SHP77 treated with DMSO at 0.1 percent for 48 hours (cell line): Measurements from ENCODE around the gene S1PR4.

Experiments used
- DNase-seq: peaks from one replicate; lab custom pipeline; 2025; lab: John Stamatoyannopoulos, UW

The S1PR4 gene, protein sequence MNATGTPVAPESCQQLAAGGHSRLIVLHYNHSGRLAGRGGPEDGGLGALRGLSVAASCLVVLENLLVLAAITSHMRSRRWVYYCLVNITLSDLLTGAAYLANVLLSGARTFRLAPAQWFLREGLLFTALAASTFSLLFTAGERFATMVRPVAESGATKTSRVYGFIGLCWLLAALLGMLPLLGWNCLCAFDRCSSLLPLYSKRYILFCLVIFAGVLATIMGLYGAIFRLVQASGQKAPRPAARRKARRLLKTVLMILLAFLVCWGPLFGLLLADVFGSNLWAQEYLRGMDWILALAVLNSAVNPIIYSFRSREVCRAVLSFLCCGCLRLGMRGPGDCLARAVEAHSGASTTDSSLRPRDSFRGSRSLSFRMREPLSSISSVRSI

GRCh38 chr19:3178377-3178972 lies at the start of gene S1PR4:
S1PR4 (plus strand) TSS chr19:3178769; CDS start chr19:3178793, 24 bp downstream.
- no peak for DNase-seq

DNA sequence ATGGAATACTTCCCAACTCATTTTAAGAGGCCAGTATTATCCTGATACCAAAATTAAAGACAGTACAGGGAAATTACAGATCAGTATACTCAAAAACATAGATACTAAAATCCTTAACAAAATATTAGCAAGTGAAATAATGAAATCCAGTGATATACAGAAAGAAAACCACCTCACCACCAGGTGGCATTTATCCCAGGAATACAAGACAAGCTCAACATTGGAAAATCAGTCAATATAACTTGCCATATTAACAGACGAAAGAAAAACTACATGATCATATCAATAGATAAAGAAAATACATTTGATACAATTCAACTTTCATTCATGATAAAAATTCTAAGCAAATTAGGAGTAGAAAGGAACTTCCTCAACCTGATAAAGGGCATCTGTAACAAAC lies 49.5 kb upstream of the S1PR4 start:
- DNase-seq, result peak; percentile 39

GRCh38 chr19:3131168-3131567 lies 47.4 kb upstream of the S1PR4 start:
- no peak for DNase-seq

DNA sequence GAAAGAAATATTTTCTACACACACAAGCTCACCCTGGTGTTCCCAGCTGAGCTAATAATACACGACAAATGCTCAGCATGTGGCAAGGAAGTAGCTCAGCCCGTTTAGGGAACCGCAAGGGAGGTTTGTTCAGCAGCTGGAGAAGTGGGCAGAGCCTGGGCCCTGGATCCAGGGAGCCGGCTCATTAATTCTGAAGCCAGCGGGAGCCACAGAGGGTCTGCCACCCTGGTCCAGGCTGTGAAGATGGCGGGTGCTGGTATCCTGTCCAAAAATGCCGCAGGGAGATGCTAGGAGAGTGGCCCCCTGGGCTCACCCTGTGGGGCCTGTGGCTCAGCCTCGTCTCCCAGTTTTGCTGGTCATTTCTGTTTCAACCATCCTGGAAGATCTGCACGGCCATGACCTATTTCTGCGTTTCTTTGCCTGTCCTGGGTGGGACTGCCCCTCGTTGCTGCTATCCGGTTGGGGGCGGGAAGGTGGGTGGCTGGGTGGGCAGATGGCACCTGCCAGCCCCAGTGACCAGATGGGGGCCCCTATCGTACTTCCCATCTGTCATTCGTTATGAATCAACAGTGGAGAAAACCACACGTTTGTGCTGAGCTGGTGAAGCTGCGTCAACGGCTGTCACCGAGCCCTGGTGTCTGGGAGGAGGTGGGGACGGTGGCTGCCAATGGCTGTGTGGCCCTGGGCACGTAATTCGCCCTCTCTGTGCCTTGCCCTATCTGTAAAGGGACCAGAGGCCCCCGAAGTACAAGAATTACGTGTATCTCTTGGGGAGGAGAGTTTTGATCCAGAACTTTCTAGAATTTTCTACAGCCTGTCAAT lies 45.4 kb upstream of the S1PR4 start:
- DNase-seq, result peak; percentile 35

DNA sequence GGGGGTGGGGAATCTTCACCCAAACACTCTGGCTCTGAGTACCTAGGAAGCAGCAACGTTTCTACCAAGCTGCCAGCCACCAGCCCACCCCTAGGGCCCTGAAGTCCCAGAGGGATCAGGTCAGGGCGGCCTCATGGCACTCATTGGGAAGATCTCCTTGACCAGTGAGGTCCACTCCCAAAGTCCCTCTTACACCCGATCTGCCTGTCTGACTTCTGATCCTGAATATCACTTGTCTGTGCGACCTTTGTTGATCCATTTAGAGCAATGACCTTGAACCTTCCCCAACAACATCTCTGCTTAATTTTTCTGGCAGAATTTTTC lies 44.8 kb upstream of the S1PR4 start:
- DNase-seq, result no peak

DNA sequence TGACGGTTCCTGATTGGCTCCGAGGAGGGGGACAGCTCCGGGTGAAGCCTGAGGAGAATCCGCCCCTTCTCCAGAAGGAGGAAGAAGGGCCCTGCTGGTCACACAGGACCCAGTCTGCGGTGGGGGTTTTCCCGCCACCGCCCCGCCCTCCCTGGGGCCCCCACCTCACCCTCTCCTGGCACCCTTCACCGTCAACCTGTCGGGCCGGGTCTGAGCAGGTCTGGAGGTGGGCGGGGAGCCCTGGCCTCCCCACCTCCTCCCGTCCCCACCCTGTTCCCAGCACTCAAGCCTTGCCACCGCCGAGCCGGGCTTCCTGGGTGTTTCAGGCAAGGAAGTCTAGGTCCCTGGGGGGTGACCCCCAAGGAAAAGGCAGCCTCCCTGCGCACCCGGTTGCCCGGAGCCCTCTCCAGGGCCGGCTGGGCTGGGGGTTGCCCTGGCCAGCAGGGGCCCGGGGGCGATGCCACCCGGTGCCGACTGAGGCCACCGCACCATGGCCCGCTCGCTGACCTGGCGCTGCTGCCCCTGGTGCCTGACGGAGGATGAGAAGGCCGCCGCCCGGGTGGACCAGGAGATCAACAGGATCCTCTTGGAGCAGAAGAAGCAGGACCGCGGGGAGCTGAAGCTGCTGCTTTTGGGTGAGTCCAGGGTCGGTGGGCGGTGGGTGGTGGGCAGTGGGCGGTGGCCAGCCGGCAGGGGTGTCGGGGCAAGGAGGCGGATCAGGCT lies 42.4 kb upstream of the S1PR4 start, which contains the start of gene GNA15:
Gene GNA15 (plus strand): TSS at position 73 of the 723 bp plus-strand sequence. CDS start 418 bp downstream, at position 491.
- DNase-seq, result no peak

DNA sequence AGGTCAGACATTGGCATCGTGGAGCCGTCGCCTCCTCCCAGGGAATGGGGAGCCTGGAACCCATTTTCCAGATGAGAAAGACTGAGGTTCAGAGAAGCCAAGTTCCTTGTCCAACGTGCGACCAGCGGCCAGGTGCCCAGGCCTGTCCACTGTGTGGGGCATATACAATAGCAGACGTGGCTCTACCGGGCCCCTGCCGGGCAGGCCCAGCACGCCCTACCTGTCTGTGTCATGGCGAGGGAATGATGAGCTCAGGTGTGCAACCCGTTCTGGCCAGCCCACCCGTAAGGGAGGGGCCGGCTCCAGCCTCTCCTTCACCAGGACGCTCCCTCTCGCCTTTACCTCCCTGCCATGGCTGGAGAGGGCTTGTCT lies 41.9 kb upstream of the S1PR4 start:
- DNase-seq, result no peak

- no peak for DNase-seq
Measured at GRCh38 chr19:3137119-3137518, 41.5 kb upstream of the S1PR4 start.

DNA sequence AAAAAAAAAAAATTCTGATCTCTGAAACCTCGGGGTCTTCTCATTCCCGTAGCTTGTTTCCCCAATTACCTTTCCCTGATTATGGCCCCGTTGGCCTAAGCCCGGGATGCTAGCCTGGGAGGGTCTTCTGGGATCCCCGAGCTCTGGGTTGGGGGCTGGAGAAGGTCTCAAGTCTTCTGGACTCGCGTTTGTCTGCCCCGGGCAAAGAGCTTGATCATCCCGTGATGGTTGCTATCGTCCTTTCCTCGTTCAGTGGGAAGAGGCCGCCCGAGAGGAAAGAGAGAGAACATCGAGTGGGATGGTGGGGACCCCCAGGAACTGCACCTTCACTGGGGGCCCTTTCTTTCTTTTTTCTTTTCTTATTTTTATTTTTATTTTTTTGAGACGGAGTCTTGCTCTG lies 40.3 kb upstream of the S1PR4 start:
- no peak for DNase-seq

GRCh38 chr19:3140667-3141038 lies 37.9 kb upstream of the S1PR4 start:
- no peak for DNase-seq

- no peak for DNase-seq
Measured at GRCh38 chr19:3142292-3142670, 36.3 kb upstream of the S1PR4 start.

DNA sequence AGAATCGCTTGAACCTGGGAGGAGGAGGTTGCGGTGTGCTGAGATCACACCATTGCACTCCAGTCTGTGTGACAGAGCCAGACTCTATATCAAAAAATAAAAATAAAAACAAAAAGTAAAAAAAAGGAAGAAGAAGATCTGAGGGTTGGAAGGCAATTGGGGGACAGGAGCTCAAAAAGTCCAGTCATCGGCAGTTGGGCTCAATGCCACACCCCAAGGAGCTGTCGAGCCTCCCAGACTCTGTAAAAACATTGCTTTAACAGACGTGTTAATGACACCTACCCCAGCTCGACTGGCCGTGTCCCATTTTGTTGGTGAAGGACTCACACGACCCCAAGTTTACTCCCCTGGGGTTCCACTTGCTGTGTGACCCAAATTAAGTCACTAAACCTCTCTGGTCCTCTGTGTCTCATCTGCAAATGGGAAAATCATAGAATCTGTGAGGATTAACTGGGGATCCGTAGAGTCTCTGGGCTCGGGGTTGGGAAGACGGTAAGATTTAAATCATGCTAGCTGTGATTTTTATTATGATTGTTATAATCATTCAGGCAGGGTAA lies 35.7 kb upstream of the S1PR4 start:
- no peak for DNase-seq

- DNase-seq, result no peak
Measured at GRCh38 chr19:3145909-3146676, 32.5 kb upstream of the S1PR4 start.

- DNase-seq, result no peak
Measured at GRCh38 chr19:3146677-3147100, 31.9 kb upstream of the S1PR4 start.

DNA sequence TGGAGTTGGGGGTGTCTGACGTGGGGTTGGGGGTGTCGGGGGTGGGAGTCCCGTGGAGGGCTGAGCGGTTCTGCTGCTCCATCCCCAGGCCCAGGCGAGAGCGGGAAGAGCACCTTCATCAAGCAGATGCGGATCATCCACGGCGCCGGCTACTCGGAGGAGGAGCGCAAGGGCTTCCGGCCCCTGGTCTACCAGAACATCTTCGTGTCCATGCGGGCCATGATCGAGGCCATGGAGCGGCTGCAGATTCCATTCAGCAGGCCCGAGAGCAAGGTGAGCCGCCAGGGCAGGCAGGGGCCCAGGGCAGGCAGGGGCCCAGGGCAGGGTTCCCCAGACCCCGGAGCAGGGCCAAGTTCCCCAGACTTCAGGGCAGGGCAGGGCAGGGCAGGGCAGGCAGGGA lies 30.1 kb upstream of the S1PR4 start:
- DNase-seq, result no peak

GRCh38 chr19:3149089-3149488 lies 29.5 kb upstream of the S1PR4 start:
- DNase-seq, result no peak

GRCh38 chr19:3149526-3150505 lies 28.8 kb upstream of the S1PR4 start:
- DNase-seq, result no peak

GRCh38 chr19:3150739-3151329 lies 27.7 kb upstream of the S1PR4 start:
- DNase-seq, result no peak

GRCh38 chr19:3151563-3152418 lies 26.8 kb upstream of the S1PR4 start:
- DNase-seq, result no peak
